ENCODE data around the gene ANKFY1.

ANKFY1 gene

DNA sequence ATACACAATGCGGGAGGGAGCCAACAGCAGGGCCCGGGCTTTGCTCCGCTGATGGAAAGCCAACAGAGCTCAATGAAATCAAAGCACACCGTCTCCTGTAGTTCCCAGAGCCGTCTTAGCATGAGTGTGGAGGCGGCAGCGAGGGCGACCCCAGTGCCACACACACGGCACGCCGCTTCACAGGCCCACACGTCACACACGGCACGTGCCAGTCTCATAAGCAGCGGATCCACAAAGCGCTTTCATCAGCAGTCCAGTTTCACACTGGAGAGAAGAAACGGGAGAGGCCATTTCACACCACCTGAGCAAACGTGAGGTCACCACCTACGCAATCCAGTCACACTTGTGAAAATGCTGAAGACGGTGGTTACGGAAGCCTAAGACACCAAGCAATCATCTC is 86.0 kb downstream of the ANKFY1 start:
- no peak for DNase-seq (ENCODE audit: low read depth)

GRCh38 chr17:4176808-4177472 is 86.8 kb downstream of the ANKFY1 start:
- no peak for DNase-seq (ENCODE audit: low read depth)

- no peak for DNase-seq (ENCODE audit: low read depth)
Observed at GRCh38 chr17:4175921-4176807, 87.6 kb downstream of the ANKFY1 start.

DNA sequence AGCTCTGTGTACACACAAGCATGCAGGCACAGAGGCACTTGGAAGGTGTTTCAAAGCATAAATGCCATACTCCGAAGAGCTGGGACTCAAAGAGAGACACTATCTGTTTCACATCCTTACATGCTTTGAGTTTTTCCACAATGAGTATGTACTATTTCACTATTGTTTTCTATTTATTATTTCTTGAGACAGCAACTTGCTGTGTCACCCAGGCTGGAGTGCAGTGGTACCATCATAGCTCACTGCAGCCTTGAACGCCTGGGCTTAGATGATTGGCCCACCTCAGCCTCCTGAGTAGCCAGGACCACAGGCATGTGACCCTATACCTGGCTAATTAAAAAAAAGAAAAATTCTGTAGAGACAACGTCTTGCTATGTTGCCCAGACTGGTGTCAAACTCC is 89.2 kb downstream of the ANKFY1 start:
- DNase-seq (ENCODE audit: low read depth): no peak

DNA sequence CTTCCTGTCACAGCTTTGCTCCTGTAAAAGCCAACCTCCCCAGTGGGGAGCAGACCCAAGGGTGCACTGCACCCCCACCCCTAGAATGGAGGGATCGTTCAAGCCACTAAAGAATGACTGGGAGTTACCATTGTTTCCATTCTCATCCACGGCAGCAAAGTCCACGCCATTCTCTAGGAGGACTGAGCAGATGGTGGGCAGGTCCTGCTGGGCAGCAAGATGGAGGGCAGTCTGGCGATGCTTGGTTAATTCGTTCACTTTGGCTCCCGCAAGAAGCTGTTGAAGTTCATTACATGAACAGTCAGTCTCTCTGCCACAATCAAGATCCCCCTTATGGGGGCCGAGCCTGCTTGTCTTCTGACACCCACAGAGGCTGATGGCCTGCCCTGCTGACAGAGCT is 90.0 kb downstream of the ANKFY1 start:
- DNase-seq (ENCODE audit: low read depth): no peak

- no peak for DNase-seq (ENCODE audit: low read depth)
Observed at GRCh38 chr17:4172356-4172755, 91.4 kb downstream of the ANKFY1 start.

GRCh38 chr17:4170639-4171280 is 93.0 kb downstream of the ANKFY1 start:
- no peak for DNase-seq (ENCODE audit: low read depth)

GRCh38 chr17:4167786-4168185 is 96.0 kb downstream of the ANKFY1 start:
- DNase-seq (ENCODE audit: low read depth): no peak

DNA sequence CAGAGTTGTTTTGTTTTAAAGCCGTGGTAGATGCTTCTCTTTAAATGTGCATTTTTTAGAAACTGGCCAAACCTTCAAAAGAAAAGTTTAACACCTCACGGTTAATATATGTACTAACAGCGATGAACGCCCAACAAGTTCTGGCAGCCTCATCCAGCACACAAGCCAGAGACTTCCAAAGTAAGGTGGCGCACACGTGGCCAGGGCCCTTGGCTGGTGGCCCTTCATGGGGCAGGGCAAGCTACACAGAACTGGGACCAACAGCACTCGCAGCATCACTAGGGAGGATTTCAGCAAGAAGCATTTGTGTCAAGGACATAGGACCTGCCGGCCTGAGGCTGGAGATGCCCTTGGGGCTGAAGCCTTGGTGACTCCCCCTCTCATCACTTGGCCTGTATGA is 97.4 kb downstream of the ANKFY1 start:
- DNase-seq (ENCODE audit: low read depth): no peak

DNA sequence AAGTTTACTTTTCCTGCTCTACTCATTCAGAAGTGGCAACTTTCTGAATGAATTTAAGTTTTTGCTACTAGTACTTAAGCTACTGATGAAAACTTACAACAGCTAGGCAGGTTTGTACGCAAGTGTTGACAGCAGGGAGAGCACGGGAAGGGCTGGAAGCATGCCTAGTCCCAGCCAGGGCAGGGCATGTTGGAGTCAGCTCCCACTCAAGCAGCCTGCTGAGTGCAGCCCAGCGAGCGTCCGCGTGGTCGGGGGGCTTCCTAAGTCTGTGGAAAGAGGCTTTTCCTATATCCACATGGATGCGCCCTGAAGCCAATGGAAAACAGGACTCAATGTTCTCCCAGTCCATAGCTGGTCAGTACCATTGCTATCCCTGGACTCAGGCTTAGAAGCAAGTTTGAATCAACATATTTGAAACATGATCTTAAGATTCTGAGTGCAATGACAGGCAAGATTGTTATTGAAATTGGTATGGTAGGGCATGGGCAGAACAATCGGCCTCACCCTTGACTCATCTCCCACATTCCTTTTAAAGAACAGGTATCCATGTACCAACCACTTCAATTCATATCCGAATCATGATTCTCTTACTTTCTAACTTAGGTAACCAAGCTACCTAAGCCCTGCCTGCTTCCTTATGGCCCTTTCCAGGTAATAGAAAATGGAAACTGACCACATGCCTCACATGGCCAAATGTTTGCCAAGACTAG is 98.3 kb downstream of the ANKFY1 start:
- no peak for DNase-seq (ENCODE audit: low read depth)

GRCh38 chr17:4163951-4164350 is 99.8 kb downstream of the ANKFY1 start:
- DNase-seq (ENCODE audit: low read depth): no peak

GRCh38 chr17:4162775-4163466 is 100.9 kb downstream of the ANKFY1 start:
- DNase-seq (ENCODE audit: low read depth): no peak

DNA sequence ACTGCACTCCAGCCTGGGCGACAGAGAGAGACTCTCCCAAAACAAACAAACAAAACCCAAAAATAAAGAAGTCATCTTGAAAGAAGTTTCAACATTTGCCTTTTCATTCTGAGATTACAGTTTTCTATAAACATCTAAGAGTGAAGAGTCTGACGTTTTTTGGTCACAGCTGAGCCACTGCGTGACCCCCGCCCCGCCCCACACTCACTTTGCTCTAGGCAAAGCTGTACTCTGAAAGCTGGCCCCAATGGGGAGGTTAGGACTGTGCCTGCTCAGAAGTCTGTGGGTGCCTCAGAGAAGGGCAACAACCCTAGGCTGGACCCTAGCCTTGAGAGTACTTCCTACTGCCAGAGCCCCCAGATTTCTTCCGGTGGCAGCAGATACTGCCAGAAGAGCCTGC is 101.5 kb downstream of the ANKFY1 start:
- no peak for DNase-seq (ENCODE audit: low read depth)

DNA sequence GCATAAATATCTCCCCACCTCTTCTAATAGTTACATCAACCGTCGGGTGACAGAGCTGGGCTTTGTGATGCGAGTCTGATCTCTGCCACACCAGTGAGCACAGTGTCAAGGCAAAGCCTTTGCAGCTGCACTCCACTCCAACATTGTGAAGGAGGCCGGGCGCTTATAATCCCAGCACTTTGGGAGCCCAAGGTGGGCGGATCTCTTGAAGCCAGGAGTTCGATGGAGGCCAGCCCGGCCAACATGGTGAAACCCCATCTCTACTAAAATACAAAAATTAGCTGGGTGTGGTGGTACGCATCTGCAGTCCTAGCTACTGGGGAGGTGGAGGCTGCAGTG is 101.8 kb downstream of the ANKFY1 start:
- no peak for DNase-seq (ENCODE audit: low read depth)

DNA sequence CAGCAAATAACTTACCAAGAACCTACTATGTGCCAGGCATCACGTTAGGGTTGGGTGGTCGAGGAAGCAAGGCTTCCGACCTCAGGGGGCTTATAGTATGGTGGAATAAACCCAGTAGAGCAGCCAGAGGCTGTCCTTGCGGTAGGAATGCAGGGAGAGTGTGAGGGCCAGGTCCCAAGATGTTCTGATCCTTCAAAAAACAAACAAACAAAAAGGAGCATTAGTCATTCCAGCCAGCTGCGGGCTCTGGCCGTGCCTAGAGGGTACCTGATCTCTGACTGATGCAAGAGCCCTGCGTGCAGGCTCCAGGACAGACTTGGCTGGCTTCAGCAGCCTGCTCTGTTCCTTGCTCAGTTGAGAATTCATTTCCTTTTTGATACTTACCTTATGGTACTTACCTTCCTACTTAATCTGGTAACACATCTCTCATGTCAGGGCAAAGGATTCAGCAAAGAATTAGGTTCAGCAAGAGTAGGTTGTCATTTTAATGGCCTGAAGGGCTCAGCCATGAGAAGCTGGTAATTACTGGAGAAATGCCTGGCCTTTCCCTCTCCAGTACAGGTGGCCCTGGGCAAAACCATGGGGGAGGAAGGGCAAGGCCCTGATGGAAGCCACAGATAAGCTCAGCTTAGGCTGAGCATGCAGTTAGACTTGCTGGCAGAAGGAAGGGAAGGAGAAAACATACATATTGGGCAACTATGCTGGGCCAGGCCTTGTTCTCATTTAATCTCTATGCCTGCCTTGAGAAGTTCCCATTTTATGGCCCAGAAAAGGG is 102.4 kb downstream of the ANKFY1 start:
- no peak for DNase-seq (ENCODE audit: low read depth)

GRCh38 chr17:4160294-4160859 is 103.4 kb downstream of the ANKFY1 start:
- no peak for DNase-seq (ENCODE audit: low read depth)

DNA sequence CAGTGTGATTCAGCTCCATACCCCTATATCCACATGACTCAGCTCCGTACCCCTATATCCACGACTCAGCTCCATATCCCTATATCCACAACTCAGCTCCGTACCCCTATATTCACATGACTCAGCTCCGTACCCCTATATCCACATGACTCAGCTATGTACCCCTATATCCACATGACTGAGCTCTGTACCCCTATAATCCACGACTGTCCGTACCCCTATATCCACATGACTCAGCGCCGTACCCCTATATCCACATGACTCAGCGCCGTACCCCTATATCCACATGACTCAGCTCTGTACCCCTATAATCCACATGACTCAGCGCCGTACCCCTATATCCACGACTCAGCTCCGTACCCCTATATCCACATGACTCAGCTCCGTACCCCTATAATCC is 104.0 kb downstream of the ANKFY1 start:
- no peak for DNase-seq (ENCODE audit: low read depth)

- no peak for DNase-seq (ENCODE audit: low read depth)
Observed at GRCh38 chr17:4157618-4158333, 106.0 kb downstream of the ANKFY1 start.

DNA sequence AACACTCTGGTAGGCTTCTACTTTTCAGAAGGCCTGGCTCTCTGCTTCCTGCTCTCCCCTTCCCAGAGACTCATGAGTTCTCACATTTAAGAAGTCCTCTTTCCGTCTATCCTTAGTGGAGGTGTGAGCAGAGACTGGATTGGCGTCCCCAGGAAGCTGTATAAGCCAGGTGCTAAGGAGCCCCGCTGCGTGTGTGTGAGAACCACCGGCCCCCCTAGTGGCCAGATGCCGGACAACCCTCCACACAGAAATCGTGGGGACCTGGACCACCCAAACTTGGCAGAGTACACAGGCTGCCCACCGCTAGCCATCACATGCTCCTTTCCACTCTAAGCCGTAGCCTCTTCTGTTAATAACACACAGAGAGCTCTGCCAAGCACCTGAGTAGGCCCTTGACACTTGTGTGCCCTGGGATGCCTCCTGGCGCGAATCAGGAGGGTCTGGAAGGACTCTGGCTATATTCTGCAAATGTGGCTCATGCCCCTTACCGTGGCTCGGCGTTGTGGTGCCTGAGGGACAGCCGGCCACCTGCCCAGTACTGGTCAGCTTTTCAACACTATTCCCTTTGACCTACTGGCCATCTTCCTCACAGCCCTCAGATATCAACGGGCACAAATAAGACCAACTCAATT is 106.9 kb downstream of the ANKFY1 start:
- no peak for DNase-seq (ENCODE audit: low read depth)

Data from stimulated activated CD8-positive, alpha-beta memory T cell treated with anti-CD3 and anti-CD28 coated beads, Interleukin-15, amount 100 ng/mL, for 1 hour (primary cell).